CD4-positive, alpha-beta T cell treated with Interleukin-15 for 4 hours (primary cell): Measurements from ENCODE around the gene AGK.
A peak's percentile ranks its signal among the peaks of the same experiment; 100 is the strongest.

ENCODE experiments used
- DNase-seq: peaks from one replicate; pipeline ENCODE4 v3.0.0-alpha.2; 2020; ENCODE audit warnings: low spot score

The AGK gene, protein sequence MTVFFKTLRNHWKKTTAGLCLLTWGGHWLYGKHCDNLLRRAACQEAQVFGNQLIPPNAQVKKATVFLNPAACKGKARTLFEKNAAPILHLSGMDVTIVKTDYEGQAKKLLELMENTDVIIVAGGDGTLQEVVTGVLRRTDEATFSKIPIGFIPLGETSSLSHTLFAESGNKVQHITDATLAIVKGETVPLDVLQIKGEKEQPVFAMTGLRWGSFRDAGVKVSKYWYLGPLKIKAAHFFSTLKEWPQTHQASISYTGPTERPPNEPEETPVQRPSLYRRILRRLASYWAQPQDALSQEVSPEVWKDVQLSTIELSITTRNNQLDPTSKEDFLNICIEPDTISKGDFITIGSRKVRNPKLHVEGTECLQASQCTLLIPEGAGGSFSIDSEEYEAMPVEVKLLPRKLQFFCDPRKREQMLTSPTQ

GRCh38 chr7:141551094-141551781 is at the start of gene AGK:
TSS of gene AGK (plus strand) at chr7:141551410. CDS start at chr7:141555467, 4,057 bp downstream.
- peak; percentile 77 for DNase-seq

- DNase-seq: no peak
Measured at GRCh38 chr7:141501451-141501850, 49.8 kb upstream of the AGK start.

- no peak for DNase-seq
Measured at GRCh38 chr7:141511316-141511675, 39.9 kb upstream of the AGK start.

DNA sequence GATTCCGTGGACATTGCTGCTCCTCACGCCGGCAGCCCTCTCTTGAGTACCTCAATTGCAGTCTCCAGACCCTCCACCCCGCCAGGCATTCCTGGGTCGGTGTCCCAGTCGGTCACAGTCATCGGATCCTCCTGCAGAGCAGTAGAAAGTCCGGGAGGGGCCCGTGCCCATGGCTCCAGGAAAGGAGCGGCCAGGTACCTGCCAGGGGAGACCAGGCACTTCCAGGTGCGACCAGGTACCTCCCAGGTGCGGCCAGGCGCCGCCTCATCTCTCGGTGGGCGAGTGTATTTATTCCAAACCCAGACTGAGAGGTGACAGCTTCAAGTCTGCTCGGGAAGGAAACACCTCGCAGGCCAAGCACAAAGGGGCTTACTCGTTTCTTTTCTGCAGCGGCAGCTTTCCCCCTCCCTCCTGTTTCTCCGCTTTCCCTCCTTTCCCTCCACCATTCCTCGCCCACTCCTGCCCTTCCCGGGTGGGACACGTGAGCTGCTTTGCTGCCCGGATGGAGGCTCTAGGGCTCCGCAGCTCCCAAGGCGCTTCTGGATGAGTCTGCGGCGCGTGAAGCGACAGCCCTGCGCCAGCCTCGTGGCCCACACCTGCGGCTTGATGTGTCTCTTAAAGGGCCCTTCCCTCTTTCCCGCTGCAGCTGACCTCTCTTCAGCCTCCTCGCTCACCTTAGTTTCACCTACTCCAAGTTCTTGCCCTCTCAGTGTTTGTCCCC is 39.4 kb upstream of the AGK start:
- DNase-seq: no peak

GRCh38 chr7:141512597-141512996 is 38.6 kb upstream of the AGK start:
- no peak for DNase-seq

DNA sequence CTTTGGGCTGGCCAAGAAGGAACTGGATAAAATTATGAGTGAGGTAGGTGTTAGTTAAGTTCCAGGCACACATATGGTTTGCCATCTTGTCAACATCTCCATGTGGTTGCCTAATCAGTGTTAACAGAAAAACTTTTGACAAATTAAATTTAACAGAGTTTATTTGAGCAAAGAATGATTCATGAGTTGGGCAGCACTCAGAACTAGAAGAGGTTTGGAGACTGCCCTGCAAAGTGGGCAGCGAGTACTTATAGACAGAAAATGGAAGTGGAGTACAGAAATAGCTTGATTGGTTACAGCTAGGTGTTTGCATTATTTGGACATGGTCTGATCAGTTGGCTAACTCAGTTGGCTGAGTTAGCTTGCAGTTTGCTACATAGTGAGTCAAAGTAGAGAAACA is 37.5 kb upstream of the AGK start:
- no peak for DNase-seq

DNA sequence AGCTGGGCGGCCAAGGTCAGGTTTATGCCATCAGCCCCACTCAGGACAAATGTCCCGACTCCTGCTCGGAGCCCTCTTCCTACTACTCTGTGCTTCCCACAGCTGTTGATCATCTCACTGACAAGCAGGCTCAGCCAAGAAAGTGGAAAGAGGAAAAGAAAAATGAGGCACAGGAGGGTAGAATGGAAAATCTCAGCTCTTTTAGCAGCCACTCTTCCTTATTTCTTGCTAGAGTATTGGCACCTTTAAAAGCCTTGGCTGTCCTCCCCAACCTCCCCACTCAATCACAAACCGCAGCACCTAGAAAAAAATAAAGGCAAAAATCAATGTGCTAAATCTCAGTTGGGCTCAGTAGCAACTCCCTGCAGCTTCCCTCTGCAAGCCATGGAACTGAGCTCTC is 35.3 kb upstream of the AGK start:
- DNase-seq: no peak

DNA sequence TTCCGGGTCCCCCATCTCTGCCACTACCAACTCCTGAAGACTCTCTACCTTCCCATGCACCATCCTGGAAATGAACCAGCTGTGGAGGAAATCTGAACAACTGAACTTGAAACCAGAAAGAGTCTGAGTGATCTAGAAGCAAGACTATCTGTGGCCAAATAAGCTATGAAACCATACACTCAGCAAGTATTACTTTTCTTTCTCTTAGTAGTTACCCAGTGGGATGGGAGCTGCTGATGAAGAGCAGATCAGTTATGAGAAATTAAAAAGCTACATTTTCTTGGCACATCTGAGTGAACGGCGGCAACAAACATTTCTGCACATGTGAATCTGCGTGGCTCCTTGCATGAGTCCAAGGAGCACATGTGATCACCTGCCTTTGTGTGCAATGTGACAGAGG is 31.6 kb upstream of the AGK start:
- no peak for DNase-seq

DNA sequence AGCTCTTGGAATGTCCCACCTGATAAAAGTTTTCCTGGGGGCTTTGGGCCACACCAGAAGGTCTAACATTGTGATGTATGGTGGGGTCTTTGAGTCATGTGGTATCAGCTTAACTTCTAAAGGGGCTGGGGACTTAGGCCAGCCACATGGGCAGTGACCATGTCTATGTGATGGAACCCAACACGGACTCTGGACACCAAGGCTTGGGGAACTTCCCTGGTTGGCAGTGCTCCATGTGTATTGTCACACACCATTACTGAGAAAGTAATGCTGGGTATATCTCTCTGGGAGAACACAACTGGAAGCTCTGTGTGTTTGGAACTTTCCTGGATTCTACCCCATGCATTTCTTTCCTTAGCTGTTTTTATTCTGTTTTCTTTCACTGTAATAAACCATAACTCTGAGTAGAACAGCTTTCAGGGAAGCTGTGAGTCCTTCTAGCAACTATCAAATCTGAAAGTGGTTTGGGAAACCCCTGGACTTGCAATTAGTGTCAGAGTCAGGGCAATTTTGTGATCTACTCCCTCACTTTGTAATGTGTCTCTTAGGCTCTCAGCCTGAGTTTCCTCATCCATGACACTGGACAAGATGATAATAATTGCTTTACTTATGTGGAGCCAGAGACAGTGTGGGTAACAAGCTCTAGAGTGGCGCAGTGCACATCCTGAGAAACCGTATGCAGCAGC is 28.4 kb upstream of the AGK start:
- no peak for DNase-seq

GRCh38 chr7:141525973-141526514 is 25.2 kb upstream of the AGK start:
- DNase-seq: no peak

- DNase-seq: no peak
Measured at GRCh38 chr7:141527076-141527475, 24.1 kb upstream of the AGK start.

DNA sequence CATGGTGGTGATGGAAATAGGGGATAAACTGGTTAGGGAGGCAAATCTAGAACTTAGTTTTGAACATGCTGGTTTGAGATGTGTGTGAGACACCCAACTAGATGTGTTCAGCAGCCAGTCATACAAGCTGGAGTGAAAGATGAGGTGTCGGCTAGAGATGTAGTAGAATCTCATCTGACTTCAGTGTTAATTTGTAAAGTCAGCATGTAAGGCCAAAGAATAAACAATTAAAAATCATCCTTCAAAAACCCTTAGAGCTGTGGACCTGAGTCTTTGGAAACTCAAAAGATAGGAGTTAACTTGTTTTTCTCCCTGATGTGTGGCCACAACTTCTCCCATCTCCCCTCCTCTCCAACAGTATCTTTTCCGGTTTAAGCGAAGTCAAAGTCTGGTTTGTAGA is 22.8 kb upstream of the AGK start:
- DNase-seq: no peak

DNA sequence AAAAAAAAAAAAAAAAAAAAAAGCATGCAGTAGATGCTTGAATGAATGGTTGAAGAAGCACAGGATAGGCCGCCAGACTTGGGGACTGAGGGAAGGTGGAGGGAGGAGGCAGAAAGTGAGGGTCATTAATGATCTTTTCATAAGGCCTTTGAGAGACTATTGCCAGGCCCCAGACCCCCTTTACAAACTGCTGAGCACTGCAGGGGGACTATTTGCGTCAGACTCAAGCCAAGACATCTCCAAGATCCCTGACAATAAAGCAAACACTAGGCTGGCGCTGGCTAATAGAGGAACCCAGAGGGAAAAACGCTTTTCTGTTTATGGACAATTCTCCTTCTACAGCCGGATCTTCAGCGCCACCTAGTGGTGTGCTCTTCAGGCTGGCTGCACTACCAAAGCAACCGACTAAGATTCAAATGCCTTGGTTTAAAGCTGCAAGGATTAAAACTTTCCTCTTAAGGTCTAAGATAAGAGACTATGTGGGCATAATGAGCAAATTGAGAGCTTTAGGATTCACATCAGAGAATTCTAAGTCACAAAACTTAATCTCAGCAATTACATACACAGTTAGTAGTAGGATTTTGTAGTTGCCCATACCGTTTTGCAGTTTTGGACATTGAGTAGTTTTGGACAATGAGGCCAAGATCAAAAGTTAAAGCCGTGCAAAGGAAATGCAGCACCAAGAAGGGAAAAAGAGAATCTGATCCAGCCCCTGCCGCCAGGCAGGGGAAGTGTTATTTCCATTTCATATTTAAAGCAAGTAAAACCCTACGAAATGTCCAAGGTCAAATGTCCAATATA is 17.9 kb upstream of the AGK start:
- DNase-seq: peak; percentile 50

DNA sequence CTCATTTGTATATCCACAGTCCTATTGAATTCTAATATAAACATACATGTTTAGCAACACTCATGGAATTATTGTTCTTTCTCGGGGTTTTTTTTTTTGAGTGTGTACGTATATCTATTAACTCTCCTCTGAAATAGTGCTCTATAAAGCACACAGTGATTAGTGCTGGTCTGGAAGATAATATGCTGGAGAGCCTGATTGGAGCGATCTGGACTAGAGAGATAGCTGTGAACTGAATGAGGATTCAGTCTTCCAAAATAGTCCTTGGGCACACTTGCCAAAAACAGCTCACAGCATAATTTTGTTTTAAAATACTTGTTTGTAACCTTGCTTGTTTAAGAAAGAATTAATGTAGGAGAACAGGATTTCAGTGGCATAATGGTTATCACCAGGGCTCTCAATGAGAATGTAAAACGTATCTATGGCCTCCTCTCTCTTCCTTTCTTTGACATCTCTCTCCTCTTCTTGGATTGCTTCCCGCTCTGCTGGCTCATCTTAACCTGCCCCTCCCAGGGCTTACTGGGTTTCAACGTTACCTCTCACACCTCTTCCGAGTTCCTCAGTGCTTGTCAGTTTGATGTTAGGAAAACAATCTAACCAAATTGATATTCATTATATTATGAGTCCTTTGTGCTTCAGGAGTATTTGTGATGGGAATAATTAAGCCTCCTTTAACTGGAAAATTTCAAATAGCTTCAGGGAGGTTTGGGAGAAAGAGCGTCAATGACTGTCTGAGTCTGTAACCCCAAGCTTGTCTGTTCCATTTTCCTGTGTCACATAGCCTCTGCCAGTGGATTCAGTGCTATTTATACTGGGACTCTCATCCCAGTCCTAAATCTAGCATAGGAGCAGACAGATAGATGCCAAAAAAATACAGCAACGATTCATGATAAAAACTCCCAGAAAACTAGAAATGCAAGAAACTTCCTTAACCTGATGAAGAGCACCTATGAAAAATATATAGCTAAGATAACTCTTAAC is 16.2 kb upstream of the AGK start:
- DNase-seq: no peak

- no peak for DNase-seq
Measured at GRCh38 chr7:141537906-141538305, 13.3 kb upstream of the AGK start.

- DNase-seq: no peak
Measured at GRCh38 chr7:141541375-141541774, 9.8 kb upstream of the AGK start.

GRCh38 chr7:141544831-141545230 is 6.4 kb upstream of the AGK start:
- no peak for DNase-seq

DNA sequence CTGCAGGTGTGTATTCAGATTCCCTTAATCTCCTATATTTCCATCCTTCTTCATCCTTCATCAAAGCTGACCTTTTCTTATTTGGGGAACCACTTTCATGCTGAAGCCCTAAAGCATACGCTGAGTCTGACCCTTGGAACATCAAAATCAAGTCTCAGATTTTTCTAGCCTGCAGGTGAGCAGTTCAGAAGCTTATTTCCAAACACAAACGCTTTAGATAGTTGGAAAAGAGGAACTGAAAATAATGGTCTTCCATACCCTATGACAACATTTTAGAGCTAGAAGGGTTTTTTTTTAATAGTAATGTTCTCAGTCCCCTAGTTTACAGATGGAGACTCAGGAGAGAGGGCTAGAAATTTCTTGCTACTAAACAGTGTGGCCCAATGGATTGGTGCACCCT is 1.6 kb upstream of the AGK start:
- no peak for DNase-seq

- DNase-seq: no peak
Measured at GRCh38 chr7:141550386-141551093, 670 bp upstream of the AGK start.
